GM21576 (cell line): Measurements from ENCODE around the gene TMEM181.

Experiments
- ATAC-seq: cut with Tn5 transposase; IDR thresholded peaks from one replicate; pipeline ENCODE4 v1.9.1; 2021; ENCODE audit warnings: mild to moderate bottlenecking, moderate library complexity; ENCODE audit not compliant: unreplicated experiment

TMEM181 gene

DNA sequence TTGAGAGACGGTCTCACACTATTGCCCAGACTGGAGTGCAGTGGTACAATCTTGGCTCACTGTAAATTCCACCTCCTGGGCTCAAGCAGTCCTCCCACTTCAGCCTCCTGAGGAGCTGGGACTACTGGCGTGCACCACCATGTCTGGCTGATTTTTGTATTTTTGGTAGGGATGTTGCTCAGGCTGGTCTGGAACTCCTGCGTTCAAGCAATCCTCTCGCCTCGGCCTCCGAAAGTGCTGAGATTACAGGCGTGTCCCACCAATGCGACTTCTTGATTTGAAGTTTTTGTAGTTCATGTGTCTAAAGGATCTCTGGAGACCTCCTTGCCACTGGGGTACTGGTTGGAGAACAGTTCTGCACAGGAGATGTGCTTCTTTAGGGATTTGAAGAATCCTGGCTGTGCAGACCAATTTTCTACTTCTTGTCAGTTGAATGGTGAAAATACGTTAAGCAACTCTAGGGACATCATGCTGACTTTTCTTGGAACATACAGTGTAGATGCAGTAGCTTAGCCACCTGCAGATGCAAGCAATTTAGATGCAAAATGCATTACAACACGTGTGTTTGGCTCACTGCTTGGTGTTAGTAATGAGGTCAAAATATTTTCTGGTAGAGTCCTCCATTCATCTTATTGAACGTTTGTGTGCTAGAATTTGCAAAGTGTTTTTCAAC lies 118.2 kb downstream of the TMEM181 start:
- no peak for ATAC-seq

DNA sequence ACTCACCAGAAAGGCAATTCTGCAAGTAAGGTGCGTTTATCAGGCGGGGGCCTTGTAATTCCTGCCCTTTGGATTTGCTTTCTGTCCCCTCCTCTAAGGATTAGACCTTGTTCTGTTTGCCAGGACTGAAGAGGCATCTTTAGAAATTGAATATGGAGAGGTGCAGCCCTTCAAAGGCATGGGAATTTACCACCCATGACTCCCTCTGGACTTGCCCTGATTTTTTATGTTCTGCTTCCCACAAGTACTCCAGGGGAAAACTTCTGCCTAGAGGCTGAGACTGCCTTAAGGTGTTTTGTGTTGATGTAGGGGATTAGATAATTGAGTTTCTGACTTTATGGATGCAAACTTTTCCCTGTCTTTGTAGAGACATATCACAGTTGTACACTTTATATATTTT lies 120.1 kb downstream of the TMEM181 start:
- ATAC-seq: no peak

DNA sequence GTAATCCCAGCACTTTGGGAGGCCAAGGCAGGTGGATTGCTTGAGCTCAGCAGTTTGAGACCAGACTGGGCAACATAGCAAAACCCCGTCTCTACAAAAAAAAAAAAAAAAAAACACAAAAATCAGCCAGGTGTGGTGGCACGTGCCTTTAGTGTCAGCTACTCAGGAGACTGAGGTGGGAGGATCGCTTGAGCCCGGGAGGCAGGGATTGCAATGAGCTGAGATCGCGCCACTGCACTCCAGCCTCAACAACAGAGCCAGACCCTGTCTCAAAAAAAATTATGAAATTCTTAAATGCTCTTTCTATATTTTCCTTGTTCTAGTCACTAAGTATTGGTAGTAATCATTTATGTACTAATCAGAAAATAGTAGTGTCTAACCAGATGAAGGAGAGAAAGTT lies 120.6 kb downstream of the TMEM181 start:
- ATAC-seq: no peak

DNA sequence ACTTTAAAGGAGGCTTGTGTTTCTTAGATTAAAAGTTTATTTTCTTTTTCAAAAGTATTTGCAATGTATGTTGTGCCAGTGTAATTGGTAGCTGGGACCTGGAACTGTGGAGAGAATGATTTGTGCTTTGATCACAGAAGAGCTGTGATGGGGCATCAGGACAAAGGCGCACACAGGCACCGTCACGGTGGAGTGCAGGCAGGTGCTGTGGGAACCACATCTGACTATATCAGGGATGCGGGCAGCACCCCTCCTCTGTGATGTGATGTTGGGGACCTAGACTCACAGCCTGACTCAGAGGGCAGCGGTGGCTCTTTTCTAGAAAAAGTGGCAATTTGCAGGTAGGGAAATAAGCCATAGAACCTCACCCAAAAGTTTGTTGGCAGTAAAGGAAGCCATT lies 124.4 kb downstream of the TMEM181 start:
- no peak for ATAC-seq

DNA sequence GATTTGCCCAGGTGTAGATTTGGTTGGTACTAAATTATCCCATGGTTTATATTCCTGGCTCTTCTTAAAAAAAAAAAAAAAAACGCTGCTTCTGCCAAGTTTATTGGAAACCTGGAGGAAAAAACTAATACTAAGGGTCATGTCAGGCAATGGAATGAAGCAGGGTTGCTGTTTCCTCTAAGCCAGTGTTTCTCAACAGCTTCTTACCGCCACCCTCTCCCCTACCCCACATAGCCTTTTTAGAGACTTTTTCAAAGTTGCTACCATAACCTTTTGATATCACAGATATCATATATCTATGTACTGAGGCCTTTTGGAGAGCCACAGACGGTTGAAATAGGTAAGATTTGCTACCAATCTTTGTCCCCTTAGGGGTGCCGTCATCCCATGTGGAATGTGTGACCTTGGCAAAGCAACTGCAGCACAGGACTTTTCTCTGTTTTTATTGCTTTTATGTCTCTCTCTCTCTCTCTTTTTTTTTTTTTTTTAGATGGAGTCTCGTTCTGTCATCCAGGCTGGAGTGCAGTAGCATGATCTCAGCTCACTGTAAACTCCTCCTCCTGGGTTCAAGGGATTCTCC lies 124.9 kb downstream of the TMEM181 start:
- no peak for ATAC-seq
